ENCODE results near the gene KRT83.

KRT83 gene

DNA sequence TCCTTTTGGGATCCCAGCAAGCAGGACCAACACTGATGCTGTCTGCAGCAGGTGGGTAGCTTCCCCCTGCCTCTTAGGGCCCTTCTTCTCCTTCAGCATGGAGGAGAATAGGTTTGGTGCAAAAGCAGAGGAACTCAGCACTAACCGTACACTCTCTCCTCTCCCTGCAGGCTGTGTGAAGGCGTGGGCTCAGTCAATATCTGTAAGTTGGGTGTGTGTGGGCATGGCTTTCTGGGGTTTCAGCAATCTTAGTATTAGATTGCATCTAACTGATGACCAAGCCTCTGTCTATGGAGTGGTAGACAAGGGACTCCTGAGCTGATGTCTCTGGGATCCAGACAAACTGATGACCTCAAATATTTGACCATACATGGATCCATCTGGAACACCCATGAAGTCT is 31.8 kb upstream of the KRT83 start:
- no peak overlapping the region for H3K4me3 ChIP-seq (ENCODE audit: low read depth, low read length)
- no peak for TF ChIP-seq CTCF (IDR thresholded peaks at IDR 0.05; ENCODE audit: low read depth, low read length)

DNA sequence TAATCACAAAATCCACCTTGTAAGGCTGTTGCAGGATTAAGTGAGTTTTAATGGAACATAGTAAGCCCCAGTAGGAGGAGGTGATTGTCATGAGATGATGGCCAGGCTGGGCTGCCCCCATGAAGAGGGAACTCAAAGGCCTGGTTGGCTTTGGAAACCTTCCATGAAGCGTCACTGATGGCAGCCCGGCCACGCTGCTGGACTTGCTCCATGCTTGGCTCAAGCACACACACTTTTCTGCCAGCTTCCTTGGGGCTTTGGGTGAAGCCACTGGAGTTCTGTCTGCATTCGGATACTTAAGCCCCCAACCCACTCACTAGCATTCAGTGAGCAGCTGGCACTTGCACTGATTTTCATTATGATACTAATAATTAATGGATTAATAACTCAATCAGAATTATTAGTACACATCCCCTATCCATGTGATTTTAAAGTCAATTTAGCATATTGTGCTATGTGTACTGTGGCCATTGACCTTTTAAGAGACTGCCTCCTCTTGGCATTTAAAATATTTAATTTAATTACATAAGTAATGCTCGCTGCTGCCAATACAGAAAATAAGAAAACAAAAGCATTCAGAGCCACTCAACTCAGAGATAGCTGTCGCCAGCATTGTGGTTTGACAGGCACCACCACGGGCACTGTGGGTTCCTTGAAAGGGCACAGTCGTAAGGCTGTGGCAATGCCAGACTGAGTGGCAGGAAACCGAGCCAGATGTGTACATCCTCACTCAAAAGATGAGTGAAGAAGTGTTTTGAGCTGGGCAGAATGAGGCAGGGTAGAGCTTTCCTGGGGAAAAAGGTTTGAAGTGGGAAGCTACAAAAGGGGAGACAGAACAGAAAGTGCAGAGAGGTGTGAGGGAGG is 30.2 kb upstream of the KRT83 start:
- no peak overlapping the region for H3K4me3 ChIP-seq (ENCODE audit: low read depth, low read length)
- no peak for TF ChIP-seq CTCF (IDR thresholded peaks at IDR 0.05; ENCODE audit: low read depth, low read length)

DNA sequence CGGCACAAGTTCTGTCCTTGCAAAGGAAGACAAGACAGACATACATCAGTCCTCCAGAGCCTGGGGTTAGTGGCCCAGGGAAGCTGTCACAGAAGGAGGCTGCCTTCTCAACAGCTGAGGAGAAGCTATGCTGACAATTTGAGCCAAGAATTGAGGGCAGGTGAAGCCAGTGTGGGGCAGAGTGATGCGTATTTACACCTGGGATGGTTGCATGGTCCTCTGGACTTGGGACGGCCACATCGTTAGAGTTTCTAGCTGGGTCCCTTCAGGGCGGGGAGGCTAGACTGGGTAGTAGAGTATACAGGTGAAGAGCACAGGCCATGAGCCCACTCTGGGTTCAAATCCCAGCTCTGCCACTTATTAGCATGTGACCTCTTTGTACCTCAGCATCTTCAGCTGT is 29.6 kb upstream of the KRT83 start:
- TF ChIP-seq CTCF (IDR thresholded peaks at IDR 0.05; ENCODE audit: low read depth, low read length) = no peak
- no peak overlapping the region for H3K4me3 ChIP-seq (ENCODE audit: low read depth, low read length)

GRCh38 chr12:52350021-52350620 is 28.9 kb upstream of the KRT83 start:
- H3K4me3 ChIP-seq (ENCODE audit: low read depth, low read length) = no peak overlapping the region
- TF ChIP-seq CTCF (IDR thresholded peaks at IDR 0.05; ENCODE audit: low read depth, low read length) = no peak

DNA sequence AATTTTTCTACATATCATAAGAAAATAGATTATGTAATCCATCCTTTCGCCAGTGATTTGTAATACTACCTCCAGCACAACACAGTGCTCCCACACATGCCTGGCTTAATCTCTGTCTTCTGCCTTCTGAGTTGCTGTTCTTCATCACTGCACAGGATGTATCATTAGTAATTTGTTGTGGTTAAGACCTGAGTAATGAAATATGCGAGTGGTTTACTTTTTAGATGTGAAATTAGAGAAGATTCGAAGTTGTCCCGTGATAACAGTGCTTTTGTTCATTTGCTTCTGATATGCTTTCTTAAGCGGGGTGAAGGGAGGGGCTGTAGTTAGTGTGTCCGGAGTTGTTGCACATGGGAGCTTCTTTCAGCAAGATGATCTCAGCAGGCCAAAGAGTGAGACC is 28.0 kb upstream of the KRT83 start:
- TF ChIP-seq CTCF (IDR thresholded peaks at IDR 0.05; ENCODE audit: low read depth, low read length) = no peak
- H3K4me3 ChIP-seq (ENCODE audit: low read depth, low read length) = no peak overlapping the region

DNA sequence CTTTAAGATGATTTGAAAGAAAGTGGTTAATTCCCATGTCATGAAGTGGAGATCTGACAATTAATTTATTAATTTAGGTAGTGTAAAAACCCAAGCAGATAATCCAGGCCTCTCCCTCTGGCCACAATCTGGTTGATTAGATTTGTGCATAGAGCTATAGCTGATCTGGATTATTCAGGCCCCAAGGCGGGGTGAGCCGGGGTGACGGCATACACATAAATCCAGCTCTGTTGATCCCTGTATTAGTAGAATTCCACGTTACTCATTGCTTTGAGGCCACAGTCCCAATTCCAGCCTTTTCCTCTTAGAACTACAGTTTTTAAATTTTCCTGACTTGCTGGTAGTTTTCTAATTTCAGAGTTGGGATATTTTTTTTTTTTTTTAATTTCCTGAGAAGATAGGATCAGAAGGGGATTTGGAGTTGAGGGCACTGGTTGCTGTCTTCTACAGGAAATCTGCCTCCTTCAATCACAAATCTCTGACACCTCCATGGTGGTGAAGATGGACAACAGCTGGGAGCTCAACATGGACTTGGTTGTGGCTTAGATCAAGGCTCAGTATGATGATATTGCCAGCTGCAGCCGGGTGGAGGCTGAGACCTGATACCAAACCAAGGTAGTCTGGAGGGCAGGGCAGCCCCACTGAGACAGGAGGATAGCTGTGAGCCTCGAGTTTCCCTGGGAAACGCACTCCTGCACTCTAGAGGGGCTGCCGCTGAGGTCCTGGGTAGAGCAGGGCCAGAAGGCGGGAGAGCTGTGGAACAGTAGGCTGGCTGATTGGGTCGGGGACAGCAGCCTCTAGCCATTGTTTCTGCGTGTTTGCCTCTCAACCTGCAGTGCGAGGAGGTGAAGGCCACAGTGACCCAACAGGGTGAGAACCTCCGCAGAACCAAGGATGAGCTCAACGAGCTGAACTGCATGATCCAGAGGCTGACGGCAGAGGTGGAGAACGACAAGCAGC is 26.6 kb upstream of the KRT83 start:
- TF ChIP-seq CTCF (IDR thresholded peaks at IDR 0.05; ENCODE audit: low read depth, low read length) = no peak
- no peak overlapping the region for H3K4me3 ChIP-seq (ENCODE audit: low read depth, low read length)

Data from WI38 (cell line).